ENCODE data around the gene ANKS1B.

Gene ANKS1B

GRCh38 chr12:99528478-99528877 lies 456.3 kb downstream of the ANKS1B start:
- peak; percentile 24; the same call in 2 of the 3 replicates for ATAC-seq
- TF ChIP-seq ISL1 (CRISPR knock-in tag; IDR thresholded peaks at IDR 0.05) (peak; percentile 91), PATZ1 (CRISPR knock-in tag; IDR thresholded peaks at IDR 0.05; ENCODE audit: borderline replicate concordance) (no peak)

DNA sequence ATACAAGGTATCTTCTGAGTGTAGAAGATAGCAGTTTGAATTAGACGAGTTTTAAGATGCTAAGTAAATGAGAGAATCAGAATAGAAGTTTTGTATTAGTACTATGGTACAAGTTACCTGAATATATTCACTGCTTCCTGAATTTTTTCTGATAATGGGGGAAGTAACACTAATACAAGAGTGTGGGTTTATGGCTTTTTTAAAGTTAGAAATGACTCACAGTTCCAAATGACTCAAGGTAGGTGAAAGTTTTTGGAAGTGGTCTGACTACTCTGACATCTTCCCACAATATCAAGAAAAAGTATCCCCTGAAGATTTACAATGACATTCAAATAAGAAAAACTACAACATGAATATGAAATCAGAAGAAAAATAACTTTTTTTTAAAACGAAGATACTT lies 460.9 kb downstream of the ANKS1B start:
- TF ChIP-seq ZFP3 (CRISPR knock-in tag; IDR thresholded peaks at IDR 0.05) (no peak), CSDC2 (CRISPR knock-in tag; IDR thresholded peaks at IDR 0.05) (no peak), SNAI2 (CRISPR knock-in tag; IDR thresholded peaks at IDR 0.05) (no peak), BACH2 (CRISPR knock-in tag; IDR thresholded peaks at IDR 0.05; ENCODE audit: borderline replicate concordance) (no peak), ZFP30 (CRISPR knock-in tag; IDR thresholded peaks at IDR 0.05) (no peak), TOX (CRISPR knock-in tag; IDR thresholded peaks at IDR 0.05; ENCODE audit: borderline replicate concordance) (no peak), OSR1 (CRISPR knock-in tag; IDR thresholded peaks at IDR 0.05) (no peak), ZNF70 (CRISPR knock-in tag; IDR thresholded peaks at IDR 0.05) (no peak), ZNF8 (CRISPR knock-in tag; IDR thresholded peaks at IDR 0.05) (no peak), TCF4 (CRISPR knock-in tag; IDR thresholded peaks at IDR 0.05; ENCODE audit: borderline replicate concordance) (no peak)
- TF ChIP-seq, protein P1, sequence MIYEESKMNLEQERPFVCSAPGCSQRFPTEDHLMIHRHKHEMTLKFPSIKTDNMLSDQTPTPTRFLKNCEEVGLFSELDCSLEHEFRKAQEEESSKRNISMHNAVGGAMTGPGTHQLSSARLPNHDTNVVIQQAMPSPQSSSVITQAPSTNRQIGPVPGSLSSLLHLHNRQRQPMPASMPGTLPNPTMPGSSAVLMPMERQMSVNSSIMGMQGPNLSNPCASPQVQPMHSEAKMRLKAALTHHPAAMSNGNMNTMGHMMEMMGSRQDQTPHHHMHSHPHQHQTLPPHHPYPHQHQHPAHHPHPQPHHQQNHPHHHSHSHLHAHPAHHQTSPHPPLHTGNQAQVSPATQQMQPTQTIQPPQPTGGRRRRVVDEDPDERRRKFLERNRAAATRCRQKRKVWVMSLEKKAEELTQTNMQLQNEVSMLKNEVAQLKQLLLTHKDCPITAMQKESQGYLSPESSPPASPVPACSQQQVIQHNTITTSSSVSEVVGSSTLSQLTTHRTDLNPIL (CRISPR knock-in tag; IDR thresholded peaks at IDR 0.05; ENCODE audit: low read depth): no peak
- no peak for ATAC-seq

DNA sequence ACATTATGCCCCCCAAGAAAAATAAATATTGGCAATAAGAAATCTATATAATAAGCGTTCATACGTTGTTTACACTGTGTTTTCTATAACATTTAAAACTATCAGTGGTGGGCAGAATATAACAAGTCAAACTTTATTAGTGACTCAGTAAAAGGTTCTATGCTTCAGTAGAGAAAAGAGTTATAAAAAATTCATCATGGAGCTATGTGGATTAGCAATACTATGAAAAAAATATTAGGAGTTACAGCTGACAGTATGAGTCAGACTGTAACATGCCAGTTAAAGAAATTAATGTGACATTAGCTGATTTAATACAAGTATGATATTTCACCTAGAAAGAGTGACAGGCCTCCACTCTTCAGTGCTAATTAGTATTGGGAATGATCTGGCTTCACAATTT lies 462.3 kb downstream of the ANKS1B start:
- ATAC-seq: no peak
- TF ChIP-seq, protein P2, sequence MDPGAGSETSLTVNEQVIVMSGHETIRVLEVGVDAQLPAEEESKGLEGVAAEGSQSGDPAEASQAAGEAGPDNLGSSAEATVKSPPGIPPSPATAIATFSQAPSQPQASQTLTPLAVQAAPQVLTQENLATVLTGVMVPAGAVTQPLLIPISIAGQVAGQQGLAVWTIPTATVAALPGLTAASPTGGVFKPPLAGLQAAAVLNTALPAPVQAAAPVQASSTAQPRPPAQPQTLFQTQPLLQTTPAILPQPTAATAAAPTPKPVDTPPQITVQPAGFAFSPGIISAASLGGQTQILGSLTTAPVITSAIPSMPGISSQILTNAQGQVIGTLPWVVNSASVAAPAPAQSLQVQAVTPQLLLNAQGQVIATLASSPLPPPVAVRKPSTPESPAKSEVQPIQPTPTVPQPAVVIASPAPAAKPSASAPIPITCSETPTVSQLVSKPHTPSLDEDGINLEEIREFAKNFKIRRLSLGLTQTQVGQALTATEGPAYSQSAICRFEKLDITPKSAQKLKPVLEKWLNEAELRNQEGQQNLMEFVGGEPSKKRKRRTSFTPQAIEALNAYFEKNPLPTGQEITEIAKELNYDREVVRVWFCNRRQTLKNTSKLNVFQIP (CRISPR knock-in tag; IDR thresholded peaks at IDR 0.05; ENCODE audit: borderline replicate concordance, low read depth): no peak
- TF ChIP-seq ARNTL (CRISPR knock-in tag; IDR thresholded peaks at IDR 0.05; ENCODE audit: borderline replicate concordance, low read depth) (no peak), PATZ1 (CRISPR knock-in tag; IDR thresholded peaks at IDR 0.05; ENCODE audit: borderline replicate concordance) (no peak), CSDC2 (CRISPR knock-in tag; IDR thresholded peaks at IDR 0.05) (no peak), PPARA (CRISPR knock-in tag; IDR thresholded peaks at IDR 0.05; ENCODE audit: borderline replicate concordance) (no peak), TOX (CRISPR knock-in tag; IDR thresholded peaks at IDR 0.05; ENCODE audit: borderline replicate concordance) (no peak), ZNF8 (CRISPR knock-in tag; IDR thresholded peaks at IDR 0.05) (no peak), OSR1 (CRISPR knock-in tag; IDR thresholded peaks at IDR 0.05) (no peak), TCF4 (CRISPR knock-in tag; IDR thresholded peaks at IDR 0.05; ENCODE audit: borderline replicate concordance) (no peak), ISL1 (CRISPR knock-in tag; IDR thresholded peaks at IDR 0.05) (no peak), GLIS3 (CRISPR knock-in tag; IDR thresholded peaks at IDR 0.05) (no peak), ZFP3 (CRISPR knock-in tag; IDR thresholded peaks at IDR 0.05) (no peak), ESRRG (CRISPR knock-in tag; IDR thresholded peaks at IDR 0.05) (no peak), RARB (CRISPR knock-in tag; IDR thresholded peaks at IDR 0.05) (no peak)
- TF ChIP-seq, protein P1 (CRISPR knock-in tag; IDR thresholded peaks at IDR 0.05; ENCODE audit: low read depth): no peak
- TF ChIP-seq, protein P3, sequence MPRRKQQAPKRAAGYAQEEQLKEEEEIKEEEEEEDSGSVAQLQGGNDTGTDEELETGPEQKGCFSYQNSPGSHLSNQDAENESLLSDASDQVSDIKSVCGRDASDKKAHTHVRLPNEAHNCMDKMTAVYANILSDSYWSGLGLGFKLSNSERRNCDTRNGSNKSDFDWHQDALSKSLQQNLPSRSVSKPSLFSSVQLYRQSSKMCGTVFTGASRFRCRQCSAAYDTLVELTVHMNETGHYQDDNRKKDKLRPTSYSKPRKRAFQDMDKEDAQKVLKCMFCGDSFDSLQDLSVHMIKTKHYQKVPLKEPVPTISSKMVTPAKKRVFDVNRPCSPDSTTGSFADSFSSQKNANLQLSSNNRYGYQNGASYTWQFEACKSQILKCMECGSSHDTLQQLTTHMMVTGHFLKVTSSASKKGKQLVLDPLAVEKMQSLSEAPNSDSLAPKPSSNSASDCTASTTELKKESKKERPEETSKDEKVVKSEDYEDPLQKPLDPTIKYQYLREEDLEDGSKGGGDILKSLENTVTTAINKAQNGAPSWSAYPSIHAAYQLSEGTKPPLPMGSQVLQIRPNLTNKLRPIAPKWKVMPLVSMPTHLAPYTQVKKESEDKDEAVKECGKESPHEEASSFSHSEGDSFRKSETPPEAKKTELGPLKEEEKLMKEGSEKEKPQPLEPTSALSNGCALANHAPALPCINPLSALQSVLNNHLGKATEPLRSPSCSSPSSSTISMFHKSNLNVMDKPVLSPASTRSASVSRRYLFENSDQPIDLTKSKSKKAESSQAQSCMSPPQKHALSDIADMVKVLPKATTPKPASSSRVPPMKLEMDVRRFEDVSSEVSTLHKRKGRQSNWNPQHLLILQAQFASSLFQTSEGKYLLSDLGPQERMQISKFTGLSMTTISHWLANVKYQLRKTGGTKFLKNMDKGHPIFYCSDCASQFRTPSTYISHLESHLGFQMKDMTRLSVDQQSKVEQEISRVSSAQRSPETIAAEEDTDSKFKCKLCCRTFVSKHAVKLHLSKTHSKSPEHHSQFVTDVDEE (CRISPR knock-in tag; IDR thresholded peaks at IDR 0.05): no peak
